HG03565 (cell line): Measurements from ENCODE around the gene MSI2.

ENCODE experiments used
- ATAC-seq: cut with Tn5 transposase; IDR thresholded peaks from one replicate; pipeline ENCODE4 v1.9.1; 2021; ENCODE audit warnings: mild to moderate bottlenecking, moderate library complexity; ENCODE audit not compliant: unreplicated experiment

MSI2 gene

GRCh38 chr17:57666201-57666870, 410.0 kb downstream of the MSI2 start:
- no peak for ATAC-seq

- ATAC-seq: no peak
Observed at GRCh38 chr17:57666946-57667345, 410.6 kb downstream of the MSI2 start.

- ATAC-seq: no peak
Observed at GRCh38 chr17:57667461-57667923, 411.2 kb downstream of the MSI2 start.

- no peak for ATAC-seq
Observed at GRCh38 chr17:57668332-57668731, 412.0 kb downstream of the MSI2 start.

DNA sequence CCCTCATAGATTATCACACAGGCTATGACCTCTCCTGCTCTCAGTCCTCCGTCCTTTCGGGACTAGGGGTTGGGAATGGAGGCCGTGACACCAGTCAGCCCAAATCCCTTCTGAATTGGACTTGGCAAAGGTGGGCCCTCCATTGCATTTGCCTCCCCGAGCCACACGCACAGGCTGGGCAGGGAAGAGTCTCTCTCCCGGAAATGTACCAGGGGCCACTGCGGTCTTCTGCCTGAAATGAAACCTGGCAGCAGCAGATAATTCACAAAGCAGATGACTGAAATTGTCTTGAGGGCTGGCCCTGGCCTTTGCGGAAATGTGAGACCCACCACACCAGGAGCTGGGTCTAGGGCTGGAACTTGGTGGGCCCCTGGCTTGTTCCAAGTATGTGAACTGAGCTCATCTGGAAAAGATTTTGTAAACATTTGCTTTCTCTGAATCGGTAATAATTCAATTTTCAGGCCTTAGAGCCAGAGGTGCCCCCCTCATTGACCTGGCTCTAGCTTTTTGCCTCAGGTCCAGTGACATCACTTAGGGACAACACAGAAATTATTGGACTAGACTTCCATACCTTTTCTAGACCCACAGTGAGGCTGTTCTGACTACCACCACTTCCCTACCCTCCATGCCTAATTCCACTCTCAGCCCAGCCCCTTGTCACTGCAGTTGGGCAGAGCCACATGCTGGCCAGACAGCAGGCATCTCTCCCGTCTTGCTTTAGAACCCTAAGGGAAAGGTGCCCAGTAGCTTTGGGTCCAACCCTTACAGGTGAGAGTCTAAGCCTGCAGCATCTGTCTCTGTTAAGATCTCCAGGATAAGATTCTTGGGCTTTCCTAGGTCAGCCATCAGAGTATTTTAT, 413.6 kb downstream of the MSI2 start:
- no peak for ATAC-seq

GRCh38 chr17:57670769-57671569, 414.6 kb downstream of the MSI2 start:
- ATAC-seq: no peak

DNA sequence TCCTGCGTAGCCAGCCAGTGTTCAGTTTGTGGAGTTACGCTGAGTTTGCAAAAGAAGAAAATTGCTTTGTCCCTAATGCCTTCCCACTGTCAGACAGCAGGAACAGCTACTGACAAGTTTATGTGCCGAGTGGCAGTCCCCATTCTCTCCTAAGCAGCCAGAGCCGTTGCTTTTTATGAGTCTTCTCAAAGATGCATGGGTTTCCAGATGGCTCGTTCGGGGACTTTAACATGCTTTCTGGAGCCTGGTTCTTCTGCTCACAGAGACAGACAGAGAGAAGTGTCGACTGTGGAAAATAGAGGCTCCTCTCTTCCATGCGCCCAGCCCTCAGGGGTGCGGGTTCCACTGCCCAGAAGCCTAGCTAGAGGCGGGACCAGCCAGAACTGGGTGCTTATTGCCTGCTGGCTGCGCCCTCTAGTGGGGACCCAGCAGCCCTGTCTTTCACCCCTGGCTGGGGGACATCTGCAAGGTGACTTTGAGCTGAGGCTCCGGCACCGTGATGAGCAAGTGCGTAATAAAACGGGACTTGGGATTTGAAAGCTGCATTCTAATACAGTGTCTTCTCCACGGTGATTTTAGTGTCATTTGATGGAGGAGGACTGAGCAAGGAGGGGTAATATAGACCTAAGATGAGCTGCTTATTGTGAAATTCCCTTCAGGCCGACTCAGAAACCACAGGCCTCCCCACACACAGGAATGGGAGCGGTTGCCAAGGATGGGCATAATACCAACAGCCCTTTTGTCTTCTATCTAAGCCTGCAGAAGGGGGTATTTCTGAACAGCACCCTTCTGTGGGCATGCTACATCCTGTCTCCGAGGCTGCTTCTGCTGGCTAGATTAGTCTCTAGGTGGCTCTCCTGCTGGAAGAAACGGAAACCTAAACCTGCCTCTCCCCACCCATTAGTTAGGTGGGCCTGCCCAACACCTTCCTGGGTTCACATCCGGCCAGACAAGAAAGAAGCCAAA, 415.6 kb downstream of the MSI2 start:
- no peak for ATAC-seq

DNA sequence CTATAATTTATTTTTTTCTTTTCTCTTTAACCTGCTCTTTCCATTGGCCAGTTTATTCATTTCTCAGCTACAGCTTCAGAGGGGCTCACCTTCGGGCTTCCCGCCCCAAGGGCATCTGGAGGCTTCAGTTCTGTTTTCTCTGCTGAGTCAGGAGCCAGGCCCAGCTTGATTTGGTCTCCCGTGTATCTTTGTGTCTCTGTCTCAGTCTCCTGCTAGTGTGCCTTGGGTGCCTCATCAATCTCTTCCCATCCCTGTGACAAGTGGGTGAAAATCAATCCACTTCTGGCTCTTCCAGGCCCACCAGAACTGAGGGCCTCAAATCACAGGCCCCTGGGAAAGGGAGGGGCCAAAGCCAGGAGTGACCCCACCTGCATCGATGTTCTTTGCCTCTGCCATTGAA, 416.6 kb downstream of the MSI2 start:
- no peak for ATAC-seq

GRCh38 chr17:57674894-57675293, 418.6 kb downstream of the MSI2 start:
- ATAC-seq: no peak

- ATAC-seq: no peak
Observed at GRCh38 chr17:57675427-57676387, 419.4 kb downstream of the MSI2 start.

- no peak for ATAC-seq
Observed at GRCh38 chr17:57676543-57676942, 420.2 kb downstream of the MSI2 start.

DNA sequence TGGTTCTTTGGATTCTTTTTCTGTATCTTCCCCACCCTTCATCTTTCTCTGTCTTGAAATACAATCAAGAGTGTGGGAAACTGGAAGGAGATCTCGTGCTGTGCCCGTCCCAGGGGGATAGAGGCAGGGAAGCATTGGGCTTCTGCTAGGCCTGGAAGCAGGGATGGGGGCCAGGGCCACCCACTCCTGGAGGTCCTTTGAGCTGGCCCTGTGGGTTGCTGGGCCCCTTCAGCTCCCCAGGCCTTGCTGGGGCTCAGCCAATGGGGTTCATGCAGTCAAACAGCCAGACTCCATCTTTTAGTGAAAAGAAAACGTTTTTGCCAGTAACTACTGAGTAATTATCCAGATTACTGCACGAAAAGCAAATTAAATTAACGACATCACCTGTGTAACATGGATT, 421.0 kb downstream of the MSI2 start:
- ATAC-seq: no peak

GRCh38 chr17:57677858-57678257, 421.5 kb downstream of the MSI2 start:
- ATAC-seq: no peak

DNA sequence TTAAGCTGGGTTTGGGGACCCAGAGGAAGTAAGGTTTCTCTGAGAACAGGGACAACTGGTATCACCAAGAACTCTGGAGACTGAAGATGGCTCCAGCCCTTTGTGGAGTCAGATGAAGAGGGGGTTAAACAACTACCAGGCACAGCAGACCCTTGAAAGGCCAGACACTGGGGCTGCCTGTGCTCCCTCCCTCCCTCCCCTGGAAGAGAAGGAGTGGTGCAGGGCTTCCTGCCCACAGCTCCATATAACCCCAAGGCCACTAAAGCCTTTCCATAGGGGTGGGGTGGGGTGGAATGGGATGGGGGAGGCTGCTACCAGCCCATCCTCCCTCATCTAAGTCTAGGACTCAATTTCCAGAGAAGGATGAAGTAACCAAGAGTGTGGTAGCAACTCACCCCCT, 422.1 kb downstream of the MSI2 start:
- no peak for ATAC-seq

DNA sequence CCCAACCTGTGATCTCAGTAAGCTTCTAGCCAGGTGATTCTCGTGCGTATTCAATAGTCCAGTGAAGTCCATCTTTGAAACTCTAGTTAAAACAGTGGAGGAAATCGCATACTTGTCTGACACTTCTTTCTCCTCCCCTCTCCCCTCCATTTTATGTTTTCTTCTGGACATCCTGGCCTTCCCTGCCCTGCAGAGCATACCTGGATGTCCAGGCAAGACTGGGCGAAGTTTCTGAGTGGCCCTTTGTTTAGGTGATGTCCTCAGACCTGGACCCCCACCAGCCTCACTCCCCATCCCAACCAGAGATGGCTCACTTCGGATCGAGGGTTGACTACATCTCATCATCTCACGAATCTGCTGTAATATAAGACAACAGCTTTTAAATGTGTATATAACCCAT, 423.0 kb downstream of the MSI2 start:
- ATAC-seq: no peak

DNA sequence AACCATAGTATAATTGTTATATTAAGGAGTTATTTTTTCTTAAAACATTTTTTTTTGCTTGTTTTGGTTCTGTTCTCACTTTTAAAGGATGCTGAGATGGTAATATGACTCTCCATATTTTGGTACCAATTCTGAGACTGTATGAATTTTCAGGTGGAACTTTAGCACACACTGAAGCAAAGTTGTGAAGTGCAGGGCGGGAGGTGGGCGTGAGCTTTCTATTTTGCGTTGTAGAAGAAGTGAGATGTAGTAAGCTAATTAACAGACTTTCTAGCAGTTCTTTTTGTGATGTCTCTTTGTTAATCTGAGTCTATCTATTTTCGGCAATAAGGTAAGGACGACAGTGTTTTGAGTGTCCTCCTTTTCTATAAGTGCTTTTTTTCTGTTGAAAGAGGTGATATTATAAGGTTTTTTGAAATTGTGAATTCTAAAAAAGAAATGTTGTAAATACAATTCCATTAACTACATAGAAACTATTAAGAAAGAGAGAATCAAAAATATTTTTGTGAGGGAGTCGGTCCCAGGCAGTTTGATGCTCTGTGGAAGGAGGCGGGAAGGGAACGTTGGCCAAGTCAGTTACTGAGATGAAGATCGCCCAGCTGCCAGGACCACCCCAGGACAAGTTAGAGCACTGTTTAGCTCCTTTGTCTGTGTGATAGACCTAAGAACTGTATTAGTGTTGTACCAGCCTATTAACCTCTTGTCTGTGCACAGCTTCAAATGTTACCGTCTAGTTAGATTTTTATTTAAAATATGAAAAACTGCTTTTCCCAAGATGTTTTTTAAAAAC, 423.8 kb downstream of the MSI2 start:
- ATAC-seq: no peak

- ATAC-seq: no peak
Observed at GRCh38 chr17:57682701-57683100, 426.4 kb downstream of the MSI2 start.

- no peak for ATAC-seq
Observed at GRCh38 chr17:57684711-57685498, 428.6 kb downstream of the MSI2 start.
